GM12875 (cell line): ENCODE measurements around the gene TSGA10.

Experiments used
- H3K4me3 ChIP-seq: one replicate; pipeline ENCODE4 v1.5.1; 2011; ENCODE audit warnings: low read depth, low read length, control low read depth
- CTCF ChIP-seq: IDR thresholded peaks from 2 replicates; pipeline ENCODE4 v1.5.1; 2011; ENCODE audit warnings: low read depth, mild to moderate bottlenecking, control low read depth, inconsistent platforms, low read length, moderate library complexity, borderline replicate concordance; ENCODE audit not compliant: insufficient read depth

TSGA10 gene

GRCh38 chr2:99171377-99172140, 16.8 kb upstream of the TSGA10 start:
- no peak for TF ChIP-seq CTCF
- H3K4me3 ChIP-seq, result no peak overlapping the region

GRCh38 chr2:99169534-99169933, 14.8 kb upstream of the TSGA10 start:
- H3K4me3 ChIP-seq, result no peak overlapping the region
- no peak for TF ChIP-seq CTCF

- TF ChIP-seq CTCF, result no peak
- no peak overlapping the region for H3K4me3 ChIP-seq
These were observed 11.5 kb upstream of the TSGA10 start for GRCh38 chr2:99166218-99166617.

GRCh38 chr2:99159594-99159993, 4.9 kb upstream of the TSGA10 start:
- H3K4me3 ChIP-seq, result no peak overlapping the region
- no peak for TF ChIP-seq CTCF

GRCh38 chr2:99158599-99158998, 3.9 kb upstream of the TSGA10 start:
- TF ChIP-seq CTCF, result no peak
- H3K4me3 ChIP-seq, result no peak overlapping the region

- TF ChIP-seq CTCF, result no peak
These were observed 2.1 kb upstream of the TSGA10 start for GRCh38 chr2:99156891-99157290.

GRCh38 chr2:99153921-99154604, 679 bp downstream of the TSGA10 start:
- TF ChIP-seq CTCF, result no peak
- H3K4me3 ChIP-seq, result peak overlapping the region; percentile 85

More at GRCh38 chr2:99156891-99157290, 2.1 kb upstream of the TSGA10 start:
- no peak overlapping the region for H3K4me3 ChIP-seq
